Natural killer cell (primary cell): Measurements from ENCODE around the gene DAP3. TPM values are rescaled to one million over a fixed set of nuclear protein-coding genes. Genes with fewer than 3 reads are reported as not detected.

Experiments used
- ATAC-seq, 3 donors: fragments of 150-1000 bp in 2 of 3; fragments of 200-7000 bp in 1 of 3; cut with Tn5 transposase; 1 replicate in 1 of 3; 2 replicates in 2 of 3; pipeline ENCODE4 v1.10.0; 2021; ENCODE audit warnings: mild to moderate bottlenecking in 2 of 3, moderate library complexity in 2 of 3
- DNase-seq, 2 donors: peaks; one replicate each; pipeline versions ENCODE4 v3.0.0 to v3.0.0-alpha.2; 2013 to 2021; ENCODE audit warnings: mixed read lengths in 1 of 2
- H3K27ac ChIP-seq: one replicate; pipeline ENCODE4 v1.5.1; 2013; ENCODE audit warnings: mild to moderate bottlenecking, low read length
- H3K27me3 ChIP-seq: one replicate; pipeline ENCODE4 v1.6.1; 2013; ENCODE audit warnings: low read length; ENCODE audit not compliant: control insufficient read depth, insufficient read depth
- H3K36me3 ChIP-seq: one replicate; pipeline ENCODE4 v1.6.1; 2013; ENCODE audit warnings: low read length; ENCODE audit not compliant: control insufficient read depth, insufficient read depth
- H3K4me1 ChIP-seq: one replicate; pipeline ENCODE4 v1.6.1; 2013; ENCODE audit warnings: low read length; ENCODE audit not compliant: control insufficient read depth, insufficient read depth
- H3K4me3 ChIP-seq: one replicate; pipeline ENCODE4 v1.5.1; 2013; ENCODE audit warnings: low read length
- H3K9me3 ChIP-seq: one replicate; pipeline ENCODE4 v1.6.1; 2013; ENCODE audit warnings: low read length; ENCODE audit not compliant: control insufficient read depth, insufficient read depth
- H3K27ac Mint-ChIP-seq, 2 donors: one replicate each; pipeline ENCODE4 v1.8.0; 2022; ENCODE audit warnings: mild to moderate bottlenecking in 2 of 2, mixed read lengths in 2 of 2, moderate library complexity in 1 of 2
- H3K27me3 Mint-ChIP-seq, 2 donors: one replicate each; pipeline ENCODE4 v1.8.0; 2022; ENCODE audit warnings: low read depth in 2 of 2, mixed read lengths in 2 of 2
- H3K36me3 Mint-ChIP-seq: one replicate; pipeline ENCODE4 v1.8.0; 2022; ENCODE audit warnings: mixed read lengths
- H3K4me1 Mint-ChIP-seq, 2 donors: one replicate each; pipeline ENCODE4 v1.8.0; 2022; ENCODE audit warnings: mixed read lengths in 2 of 2
- H3K4me3 Mint-ChIP-seq: one replicate; pipeline ENCODE4 v1.8.0; 2022; ENCODE audit warnings: mild to moderate bottlenecking, moderate library complexity, mixed read lengths
- H3K9me3 Mint-ChIP-seq, 2 donors: one replicate each; pipeline ENCODE4 v1.8.0; 2022; ENCODE audit warnings: mixed read lengths in 2 of 2
- CTCF ChIP-seq: fragments of 200-600 bp; IDR thresholded peaks from one replicate; pipeline ENCODE4 v1.8.0; 2022; ENCODE audit warnings: antibody characterized with exemption
- WGBS: methylation state at CpG from one replicate; pipeline ENCODE4 v1.1.7; 2013; ENCODE audit warnings: missing lambda C conversion rate; ENCODE audit not compliant: insufficient coverage; 5-methylcytosine and 5-hydroxymethylcytosine counted together
- intact Hi-C: fragments of 100-400 bp; cut with micrococcal nuclease; formaldehyde crosslinking; loops from one replicate; pipeline ENCODE4 v1.14.2; 2022
- total RNA-seq, 4 donors: library from RNA; stranded (reverse); fragments of 120-200 nt in 1 of 4; gene quantifications; one replicate each; pipeline versions ENCODE4 v1.2.3 to v1.2.4, GENCODE V29; 2013 to 2022

DAP3 gene
- total RNA-seq, 3 donors from 2014 or later (not counting 1 experiment from before 2014, with no cell fraction given): 83.9 to 97.5 (median 96.4) TPM

- TF ChIP-seq CTCF: no peak
- ATAC-seq (no peak), DNase-seq (no peak)
- Mint-ChIP-seq H3K4me3 (no peak overlapping the region), H3K36me3 (no peaks in the 10 kb centered on the region), H3K4me1 (peaks cover 0 to 5% of the 10 kb centered on the region in 2 donors), H3K9me3 (no peaks in the 10 kb centered on the region), H3K27ac (no peak overlapping the region), H3K27me3 (no peaks in the 10 kb centered on the region)
- H3K27ac ChIP-seq: no peak overlapping the region
- H3K27me3 ChIP-seq: no peaks in the 10 kb centered on the region
- H3K36me3 ChIP-seq: peaks cover 19% of the 10 kb centered on the region
- WGBS: 100% methylated on average over 2 of the region's 3 CpGs
- H3K4me1 ChIP-seq: no peaks in the 10 kb centered on the region
- no peaks in the 10 kb centered on the region for H3K9me3 ChIP-seq
- no peak overlapping the region for H3K4me3 ChIP-seq
- intact Hi-C loops: no loop called here
These were observed 36.3 kb downstream of the DAP3 start for GRCh38 chr1:155725142-155725541.

- Mint-ChIP-seq H3K27me3 (no peaks in the 10 kb centered on the region), H3K9me3 (no peaks in the 10 kb centered on the region), H3K4me3 (no peak overlapping the region), H3K4me1 (peaks cover 0 to 5% of the 10 kb centered on the region in 2 donors), H3K36me3 (peaks cover 2% of the 10 kb centered on the region), H3K27ac (no peak overlapping the region)
- ATAC-seq: peak in 2 of 3 donors; percentile 34 to 47
- H3K27me3 ChIP-seq: no peaks in the 10 kb centered on the region
- peak in 1 of 2 donors; percentile 62 for DNase-seq
- intact Hi-C loops: no loop called here
- H3K9me3 ChIP-seq: no peaks in the 10 kb centered on the region
- no peaks in the 10 kb centered on the region for H3K4me1 ChIP-seq
- H3K27ac ChIP-seq: no peak overlapping the region
- peak; percentile 56 for TF ChIP-seq CTCF
- peaks cover 40% of the 10 kb centered on the region for H3K36me3 ChIP-seq
- WGBS: 82% methylated on average over 11 of the region's 12 CpGs
- H3K4me3 ChIP-seq: no peak overlapping the region
These were observed 40.4 kb downstream of the DAP3 start for GRCh38 chr1:155729031-155729898.

GRCh38 chr1:155740995-155741394 lies 52.1 kb downstream of the DAP3 start:
- intact Hi-C loops: no loop called here
- H3K36me3 ChIP-seq: peaks cover 17% of the 10 kb centered on the region
- no peak for ATAC-seq
- Mint-ChIP-seq H3K27ac (no peak overlapping the region), H3K9me3 (no peaks in the 10 kb centered on the region), H3K4me1 (peaks cover 7 to 9% of the 10 kb centered on the region in 2 donors), H3K4me3 (no peak overlapping the region), H3K27me3 (no peaks in the 10 kb centered on the region), H3K36me3 (no peaks in the 10 kb centered on the region)
- H3K4me3 ChIP-seq: no peak overlapping the region
- no peaks in the 10 kb centered on the region for H3K9me3 ChIP-seq
- TF ChIP-seq CTCF: no peak
- H3K27ac ChIP-seq: no peak overlapping the region
- peaks cover 8% of the 10 kb centered on the region for H3K4me1 ChIP-seq
- no peak for DNase-seq
- WGBS: 94% methylated on average over 6 of the region's 8 CpGs
- H3K27me3 ChIP-seq: no peaks in the 10 kb centered on the region
